ENCODE measurements around the gene TNS3. TPM values are rescaled to one million over a fixed set of nuclear protein-coding genes. Genes with fewer than 3 reads are reported as not detected.

Gene TNS3
- total RNA-seq, 2 donors from 2014 or later, result 0.37 to 0.71 TPM

- Mint-ChIP-seq H3K4me3 (no peak overlapping the region), H3K27me3 (no peaks in the 10 kb centered on the region), H3K9me3 (peaks cover 3% of the 10 kb centered on the region), H3K27ac (no peak overlapping the region), H3K4me1 (no peaks in the 10 kb centered on the region), H3K36me3 (ENCODE audit: low read depth) (no peaks in the 10 kb centered on the region)
- ATAC-seq (replicated peaks), result no peak
These were observed 196.3 kb downstream of the TNS3 start for GRCh38 chr7:47385536-47386125.

- no peak overlapping the region for H3K27ac Mint-ChIP-seq
- H3K27me3 Mint-ChIP-seq, result no peaks in the 10 kb centered on the region
- H3K36me3 Mint-ChIP-seq (ENCODE audit: low read depth), result no peaks in the 10 kb centered on the region
- H3K4me1 Mint-ChIP-seq, result no peaks in the 10 kb centered on the region
- H3K9me3 Mint-ChIP-seq, result peaks cover 3% of the 10 kb centered on the region
- ATAC-seq (replicated peaks), result no peak
- H3K4me3 Mint-ChIP-seq, result no peak overlapping the region
These were observed 197.0 kb downstream of the TNS3 start for GRCh38 chr7:47384755-47385535.

GRCh38 chr7:47383696-47384445 is 198.0 kb downstream of the TNS3 start:
- ATAC-seq (replicated peaks), result no peak
- no peaks in the 10 kb centered on the region for H3K27me3 Mint-ChIP-seq
- no peak overlapping the region for H3K27ac Mint-ChIP-seq
- H3K9me3 Mint-ChIP-seq, result peaks cover 2% of the 10 kb centered on the region
- no peaks in the 10 kb centered on the region for H3K4me1 Mint-ChIP-seq
- H3K4me3 Mint-ChIP-seq, result no peak overlapping the region
- H3K36me3 Mint-ChIP-seq (ENCODE audit: low read depth), result no peaks in the 10 kb centered on the region

- Mint-ChIP-seq H3K27me3 (no peaks in the 10 kb centered on the region), H3K27ac (no peak overlapping the region), H3K4me1 (no peaks in the 10 kb centered on the region), H3K36me3 (ENCODE audit: low read depth) (no peaks in the 10 kb centered on the region), H3K9me3 (no peaks in the 10 kb centered on the region), H3K4me3 (no peak overlapping the region)
- no peak for ATAC-seq (replicated peaks)
These were observed 198.8 kb downstream of the TNS3 start for GRCh38 chr7:47383072-47383471.

- H3K27ac Mint-ChIP-seq, result no peak overlapping the region
These were observed 199.7 kb downstream of the TNS3 start for GRCh38 chr7:47382200-47382599.

GRCh38 chr7:47381134-47381495 is 200.8 kb downstream of the TNS3 start:
- ATAC-seq (replicated peaks), result no peak
- Mint-ChIP-seq H3K36me3 (ENCODE audit: low read depth) (no peaks in the 10 kb centered on the region), H3K27ac (no peak overlapping the region), H3K4me3 (no peak overlapping the region), H3K27me3 (no peaks in the 10 kb centered on the region), H3K9me3 (no peaks in the 10 kb centered on the region), H3K4me1 (no peaks in the 10 kb centered on the region)

More at GRCh38 chr7:47382200-47382599, 199.7 kb downstream of the TNS3 start:
- Mint-ChIP-seq H3K27me3 (no peaks in the 10 kb centered on the region), H3K36me3 (ENCODE audit: low read depth) (no peaks in the 10 kb centered on the region), H3K4me3 (no peak overlapping the region), H3K4me1 (no peaks in the 10 kb centered on the region), H3K9me3 (no peaks in the 10 kb centered on the region)
- no peak for ATAC-seq (replicated peaks)

GRCh38 chr7:47380325-47381133 is 201.4 kb downstream of the TNS3 start:
- H3K4me1 Mint-ChIP-seq, result no peaks in the 10 kb centered on the region
- no peak overlapping the region for H3K4me3 Mint-ChIP-seq
- no peak overlapping the region for H3K27ac Mint-ChIP-seq
- no peaks in the 10 kb centered on the region for H3K27me3 Mint-ChIP-seq
- no peaks in the 10 kb centered on the region for H3K36me3 Mint-ChIP-seq (ENCODE audit: low read depth)
- H3K9me3 Mint-ChIP-seq, result no peaks in the 10 kb centered on the region
- no peak for ATAC-seq (replicated peaks)

GRCh38 chr7:47379629-47380324 is 202.1 kb downstream of the TNS3 start:
- H3K27ac Mint-ChIP-seq, result no peak overlapping the region
- H3K9me3 Mint-ChIP-seq, result no peaks in the 10 kb centered on the region
- H3K27me3 Mint-ChIP-seq, result no peaks in the 10 kb centered on the region
- H3K4me1 Mint-ChIP-seq, result no peaks in the 10 kb centered on the region
- H3K36me3 Mint-ChIP-seq (ENCODE audit: low read depth), result no peaks in the 10 kb centered on the region
- H3K4me3 Mint-ChIP-seq, result no peak overlapping the region
- no peak for ATAC-seq (replicated peaks)

- no peak overlapping the region for H3K4me3 Mint-ChIP-seq
- H3K36me3 Mint-ChIP-seq (ENCODE audit: low read depth), result no peaks in the 10 kb centered on the region
- no peaks in the 10 kb centered on the region for H3K4me1 Mint-ChIP-seq
- H3K9me3 Mint-ChIP-seq, result no peaks in the 10 kb centered on the region
- H3K27ac Mint-ChIP-seq, result no peak overlapping the region
- no peaks in the 10 kb centered on the region for H3K27me3 Mint-ChIP-seq
- ATAC-seq (replicated peaks), result no peak
These were observed 203.0 kb downstream of the TNS3 start for GRCh38 chr7:47378728-47379395.

- no peak for ATAC-seq (replicated peaks)
- no peaks in the 10 kb centered on the region for H3K9me3 Mint-ChIP-seq
- H3K4me3 Mint-ChIP-seq, result no peak overlapping the region
- H3K27me3 Mint-ChIP-seq, result no peaks in the 10 kb centered on the region
- no peak overlapping the region for H3K27ac Mint-ChIP-seq
- H3K4me1 Mint-ChIP-seq, result no peaks in the 10 kb centered on the region
- H3K36me3 Mint-ChIP-seq (ENCODE audit: low read depth), result no peaks in the 10 kb centered on the region
These were observed 204.2 kb downstream of the TNS3 start for GRCh38 chr7:47377741-47378140.

GRCh38 chr7:47376991-47377616 is 204.8 kb downstream of the TNS3 start:
- ATAC-seq (replicated peaks), result no peak
- Mint-ChIP-seq H3K27ac (no peak overlapping the region), H3K36me3 (ENCODE audit: low read depth) (no peaks in the 10 kb centered on the region), H3K9me3 (no peaks in the 10 kb centered on the region), H3K4me1 (no peaks in the 10 kb centered on the region), H3K27me3 (no peaks in the 10 kb centered on the region), H3K4me3 (no peak overlapping the region)

GRCh38 chr7:47375121-47375938 is 206.6 kb downstream of the TNS3 start:
- Mint-ChIP-seq H3K27ac (no peak overlapping the region), H3K36me3 (ENCODE audit: low read depth) (no peaks in the 10 kb centered on the region), H3K9me3 (no peaks in the 10 kb centered on the region), H3K4me3 (no peak overlapping the region), H3K4me1 (no peaks in the 10 kb centered on the region), H3K27me3 (no peaks in the 10 kb centered on the region)
- no peak for ATAC-seq (replicated peaks)

Data from activated T-helper 17 cell treated with anti-CD3 and anti-CD28 coated beads, Interleukin-2, amount 50 U/mL, for 72 hours (primary cell).